Suppressor macrophage treated with lipopolysaccharide for 4 hours (primary cell): ENCODE data around the gene IGFBPL1.
A peak's percentile ranks its signal among the peaks of the same experiment; 100 is the strongest.
"Not testable (repeated sequence)": the region's sequence is repeated elsewhere in the genome, so short reads cannot be mapped to it uniquely, and the experiment has no call there.

Source experiments
- DNase-seq: peaks from one replicate; pipeline ENCODE4 v3.0.0-alpha.2; 2020

Gene IGFBPL1

DNA sequence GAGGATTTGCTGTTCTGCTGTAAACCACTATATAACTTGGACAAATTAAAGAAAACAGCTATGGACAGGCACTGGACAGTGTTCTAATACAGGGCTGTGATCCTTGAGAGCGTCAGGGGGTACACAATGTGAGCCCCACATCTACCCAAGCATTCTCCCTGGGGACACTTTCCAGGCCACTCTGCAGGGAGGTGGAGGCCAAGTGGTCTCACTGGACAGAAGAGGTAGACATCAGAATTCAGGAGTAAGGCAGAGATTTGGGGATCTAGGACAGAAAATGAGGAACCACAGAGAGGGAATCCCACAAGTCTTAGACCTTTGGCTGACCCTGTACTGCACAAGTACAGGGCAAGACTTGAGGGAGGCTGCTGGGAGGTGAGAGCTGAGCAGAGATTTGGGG lies 3.8 kb upstream of the IGFBPL1 start:
- DNase-seq: no peak

DNA sequence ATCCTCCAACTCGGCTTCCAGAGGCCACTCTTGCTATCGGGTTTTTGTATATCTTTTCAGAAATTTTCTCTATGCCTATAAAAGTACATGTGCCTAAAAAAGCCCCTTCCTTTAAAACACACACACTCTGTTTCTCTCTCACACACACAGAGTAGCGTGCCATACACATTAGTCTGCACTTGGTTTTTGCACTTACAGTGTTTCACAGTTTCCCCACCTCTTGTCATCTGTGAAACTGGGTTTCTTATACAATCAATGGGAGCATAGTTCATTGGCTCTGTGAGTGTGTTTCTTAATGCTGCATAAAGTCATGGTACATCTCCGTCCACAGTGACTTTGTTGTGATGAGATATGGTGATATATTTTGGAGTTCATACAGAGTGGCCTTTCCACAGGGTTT lies 664 bp upstream of the IGFBPL1 start:
- DNase-seq: no peak

DNA sequence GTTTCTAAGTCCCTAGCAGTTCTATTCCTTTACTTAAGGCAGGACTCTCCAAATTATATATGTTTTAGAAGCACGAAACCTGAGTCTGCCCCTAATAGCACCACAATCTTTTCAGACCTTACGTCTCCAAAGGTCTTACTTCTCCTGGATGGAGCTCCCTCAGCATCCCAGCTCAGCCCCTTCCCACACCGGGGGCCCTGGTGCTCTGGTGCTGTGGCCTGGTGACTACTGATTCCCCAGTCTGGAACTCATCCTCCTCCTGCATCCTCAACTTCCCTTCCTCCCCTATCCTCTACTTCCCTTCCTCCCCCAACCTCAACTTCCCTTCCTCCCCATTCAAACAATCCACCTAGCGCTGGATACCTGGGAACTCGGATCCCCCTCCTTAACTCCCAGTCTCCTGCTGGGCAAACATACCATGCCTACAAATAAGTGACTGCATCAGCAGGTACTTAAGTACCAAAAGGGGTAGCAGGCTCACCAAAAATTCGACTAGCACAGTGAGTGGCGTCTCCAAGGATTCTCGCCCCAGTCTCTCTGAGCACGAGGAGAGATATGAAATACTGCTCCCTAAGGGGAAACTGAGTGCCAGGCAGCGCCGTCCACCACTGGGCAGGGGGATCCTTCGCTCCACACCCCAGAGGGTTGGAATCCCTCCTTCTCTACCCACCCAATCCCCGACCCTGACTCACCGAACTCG lies 831 bp downstream of the IGFBPL1 start:
- DNase-seq: no peak

DNA sequence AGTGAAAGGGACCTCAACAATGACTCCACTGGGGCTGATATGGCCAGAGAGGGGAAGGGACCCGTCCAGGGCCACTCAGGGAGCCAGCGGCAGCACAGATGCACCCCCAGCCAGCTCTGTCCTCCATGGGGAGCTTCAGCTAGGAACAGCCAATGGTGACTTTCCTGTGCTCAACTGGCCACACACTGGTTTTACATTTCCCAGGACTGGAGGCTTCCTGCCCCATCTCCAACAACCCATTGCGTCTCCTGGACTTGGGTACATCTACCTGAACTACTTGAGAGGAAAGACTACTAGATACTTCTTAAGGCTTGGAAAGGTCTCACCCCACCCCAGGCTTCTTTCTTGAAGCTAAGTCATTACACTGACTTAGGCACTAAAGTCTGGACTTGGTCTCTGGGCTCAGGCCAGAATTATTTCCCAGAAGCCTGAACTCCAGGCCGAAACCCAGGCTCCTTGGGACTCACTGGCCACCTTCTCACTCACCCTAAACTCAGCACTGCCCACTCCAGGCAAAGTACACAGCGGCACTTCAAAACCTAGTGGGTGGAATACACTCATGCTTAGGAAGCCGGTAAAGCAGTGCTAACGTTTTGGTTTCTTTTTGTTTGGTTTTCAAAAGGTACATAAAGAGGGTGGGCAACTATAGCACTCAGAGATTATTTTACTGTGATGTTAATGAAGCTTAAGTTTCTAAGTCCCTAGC lies 1.5 kb downstream of the IGFBPL1 start:
- no peak for DNase-seq

- no peak for DNase-seq
Observed at GRCh38 chr9:38421498-38422211, 2.6 kb downstream of the IGFBPL1 start.

GRCh38 chr9:38419181-38419580 lies 5.1 kb downstream of the IGFBPL1 start:
- no peak for DNase-seq

DNA sequence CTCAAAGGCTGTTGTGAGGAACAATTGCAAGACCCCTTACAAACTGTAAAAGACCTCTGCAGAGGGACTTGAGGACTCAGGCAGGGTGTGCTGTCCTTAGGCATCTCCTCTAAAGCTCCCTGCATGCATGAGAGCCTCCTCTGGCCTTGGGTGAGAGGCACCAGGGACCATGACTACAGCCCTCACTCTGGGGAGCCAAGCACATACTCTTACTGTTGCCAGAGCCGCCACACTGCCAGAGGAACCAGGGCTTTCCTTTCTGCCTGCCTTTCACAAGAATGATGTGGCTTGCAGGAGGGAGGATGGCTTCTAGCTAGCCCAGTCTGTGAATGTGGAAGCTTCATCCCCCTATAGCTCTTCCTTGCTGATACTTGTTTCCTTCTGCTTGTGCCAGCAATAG lies 5.9 kb downstream of the IGFBPL1 start:
- no peak for DNase-seq

- DNase-seq: peak; percentile 44
Observed at GRCh38 chr9:38417003-38417945, 7.0 kb downstream of the IGFBPL1 start.

DNA sequence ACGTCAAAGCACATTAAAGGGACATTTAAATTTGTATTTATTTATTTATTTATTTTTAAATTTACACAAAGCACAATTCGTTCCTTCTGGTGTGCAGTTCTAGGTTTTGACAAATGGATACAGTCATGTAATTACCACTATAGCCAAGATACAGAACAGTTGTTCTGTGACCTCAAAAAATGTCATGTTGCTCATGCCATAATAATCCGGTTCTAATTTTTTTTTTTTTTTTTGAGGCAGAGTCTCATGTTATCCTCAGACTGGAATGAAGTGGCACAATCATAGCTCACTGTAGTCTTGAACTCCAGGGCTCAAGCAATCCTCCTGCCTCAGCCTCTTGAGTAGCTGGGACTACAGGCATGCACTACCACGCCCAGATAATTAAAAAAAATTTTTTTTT lies 7.8 kb downstream of the IGFBPL1 start:
- no peak for DNase-seq

DNA sequence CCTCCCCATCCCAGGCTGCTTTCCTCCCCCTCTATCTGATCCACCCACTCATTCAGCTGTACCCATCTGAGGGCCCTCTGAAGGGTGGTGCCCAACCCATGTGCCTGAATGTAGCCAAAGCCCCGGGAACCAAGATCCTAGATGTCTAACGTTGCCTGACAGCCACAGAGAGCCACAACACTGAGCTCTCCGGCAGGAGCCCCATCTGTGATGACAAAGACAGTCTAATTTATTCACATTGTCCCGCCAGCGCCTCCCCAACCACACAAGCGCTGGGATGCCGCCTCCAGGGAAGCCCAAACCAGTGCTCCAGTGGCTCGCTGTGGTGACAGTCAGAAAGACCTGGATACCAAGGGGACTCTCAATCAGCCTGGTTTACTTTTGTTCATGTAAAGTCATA lies 8.4 kb downstream of the IGFBPL1 start:
- no peak for DNase-seq

- DNase-seq: no peak
Observed at GRCh38 chr9:38414040-38414723, 10.1 kb downstream of the IGFBPL1 start.

DNA sequence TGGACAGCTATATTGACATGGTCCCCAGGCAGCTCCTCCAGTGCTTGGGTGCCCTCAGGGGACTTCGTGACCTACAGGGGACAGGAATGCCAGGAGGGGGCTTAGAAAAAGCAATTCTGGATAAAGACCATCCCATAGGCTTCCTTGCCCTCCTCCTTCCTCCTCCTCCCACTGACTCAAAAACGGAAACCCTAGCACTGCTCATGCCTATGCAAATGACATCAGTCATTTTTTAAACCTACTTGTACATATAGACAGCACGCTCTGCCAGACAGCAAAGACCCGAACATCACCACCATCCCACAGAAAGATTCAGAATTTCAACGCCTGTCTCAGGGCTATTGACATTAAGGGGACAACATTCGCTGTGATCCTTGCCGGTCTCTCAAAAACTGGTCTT lies 11.0 kb downstream of the IGFBPL1 start:
- DNase-seq: no peak

DNA sequence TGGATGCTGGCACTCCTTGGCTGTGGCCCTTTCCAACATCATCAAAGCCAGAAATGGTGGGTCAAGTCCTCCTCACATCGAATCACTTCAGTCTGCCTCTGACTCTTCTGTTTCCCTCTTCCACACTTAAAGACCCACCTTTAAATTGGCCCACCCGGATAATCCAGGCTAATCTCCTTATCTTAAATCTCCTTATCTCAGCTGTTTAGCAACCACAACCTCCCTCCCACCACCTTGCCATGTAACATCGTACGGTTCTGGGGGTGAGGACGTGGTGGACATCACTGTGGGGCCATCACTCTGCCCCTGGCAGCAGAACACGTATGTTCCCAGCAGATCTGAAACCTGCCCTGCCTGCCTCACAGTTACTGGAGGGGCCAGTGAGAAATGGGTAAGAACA lies 11.5 kb downstream of the IGFBPL1 start:
- DNase-seq: no peak

DNA sequence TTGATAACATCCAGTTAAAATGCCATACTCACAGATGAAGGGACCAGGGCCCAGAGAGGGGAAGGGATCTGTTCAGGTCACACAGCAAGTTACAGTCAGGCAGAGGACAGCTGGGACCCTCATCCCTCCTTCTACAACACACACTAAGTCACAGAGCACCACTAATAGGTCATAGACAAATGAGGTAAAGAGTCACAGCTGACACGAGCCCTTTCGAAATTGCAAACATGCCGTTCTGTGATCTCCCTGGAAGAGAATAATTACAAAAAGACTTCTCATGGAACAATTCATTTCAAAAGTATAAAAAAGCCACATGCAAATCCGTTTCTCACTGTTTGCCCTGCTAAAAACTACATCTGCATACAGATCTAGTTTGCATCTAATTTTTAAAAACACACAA lies 15.5 kb downstream of the IGFBPL1 start:
- DNase-seq: no peak

DNA sequence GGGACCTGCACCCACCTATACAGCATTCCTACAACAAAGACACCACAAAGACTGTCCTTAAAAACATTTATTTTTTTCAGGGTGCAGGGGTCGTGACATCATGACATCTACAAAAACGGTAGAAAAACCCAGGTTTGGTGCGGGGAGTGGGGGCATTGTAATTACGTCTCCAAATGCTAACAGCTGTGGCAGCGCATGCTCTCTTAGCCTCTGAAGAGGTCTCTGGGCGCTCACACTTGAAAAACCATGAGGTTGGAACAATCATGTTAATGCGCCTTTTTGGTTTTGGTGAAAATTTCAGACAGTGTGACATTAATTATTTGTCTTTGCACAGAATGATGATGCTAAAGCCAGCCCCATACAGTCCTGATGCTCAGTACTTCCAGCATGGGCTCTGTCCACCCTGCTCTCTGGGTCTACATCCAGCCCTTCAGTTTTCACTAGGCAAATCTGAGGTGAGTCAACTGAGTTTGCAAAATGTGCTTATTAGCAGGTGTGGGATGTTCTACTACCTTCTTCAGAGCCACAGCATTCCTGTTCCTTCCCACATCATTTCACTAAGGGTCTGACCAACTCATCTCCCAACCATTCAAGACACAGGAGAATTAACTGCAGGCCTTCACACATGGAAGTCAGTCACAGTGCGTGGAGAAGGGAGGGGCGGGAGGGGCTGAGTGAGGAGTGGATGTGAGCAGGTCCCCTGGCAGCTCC lies 17.6 kb downstream of the IGFBPL1 start:
- no peak for DNase-seq

DNA sequence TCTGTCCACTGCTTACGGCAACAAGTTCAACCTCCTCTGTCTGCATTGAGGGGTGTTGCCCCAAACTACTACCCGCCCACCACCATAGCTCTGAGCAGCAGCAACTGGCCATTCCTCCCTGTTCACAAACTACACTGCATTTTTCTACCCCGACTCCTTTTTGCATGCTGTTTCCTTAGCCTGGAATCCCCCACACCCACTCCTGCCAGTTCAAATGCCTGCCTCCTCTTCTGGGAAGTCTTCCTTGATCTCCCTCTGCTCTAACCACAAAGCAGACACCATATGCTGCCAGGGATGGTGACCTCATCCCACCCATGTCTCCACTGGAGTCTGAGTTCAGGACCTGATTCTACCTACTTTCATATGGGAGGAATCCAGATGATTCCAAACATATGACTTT lies 18.5 kb downstream of the IGFBPL1 start:
- peak; percentile 9 for DNase-seq

- DNase-seq: no peak
Observed at GRCh38 chr9:38404314-38404713, 19.9 kb downstream of the IGFBPL1 start.

DNA sequence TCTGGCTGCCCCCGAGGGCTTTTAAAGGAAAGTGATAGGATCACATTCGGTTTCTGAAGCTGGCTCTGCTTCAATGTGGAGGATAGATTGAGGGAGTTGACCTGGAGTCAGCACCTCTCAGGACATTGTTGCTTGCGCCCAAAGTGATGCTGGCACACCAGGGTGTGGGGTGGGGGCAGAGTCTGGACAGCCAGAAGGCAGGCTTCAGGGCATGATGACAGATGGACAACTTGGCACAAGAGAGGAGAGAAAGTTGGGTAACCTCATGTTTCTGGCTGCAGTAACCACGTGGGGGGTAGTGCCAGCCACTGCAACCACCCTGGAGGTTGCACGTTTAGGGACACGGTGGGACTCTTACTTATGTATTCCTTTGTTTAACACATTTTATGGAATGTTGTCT lies 22.3 kb downstream of the IGFBPL1 start:
- no peak for DNase-seq

- not testable (repeated sequence) for DNase-seq
Observed at GRCh38 chr9:38399191-38399590, 25.1 kb downstream of the IGFBPL1 start.

DNA sequence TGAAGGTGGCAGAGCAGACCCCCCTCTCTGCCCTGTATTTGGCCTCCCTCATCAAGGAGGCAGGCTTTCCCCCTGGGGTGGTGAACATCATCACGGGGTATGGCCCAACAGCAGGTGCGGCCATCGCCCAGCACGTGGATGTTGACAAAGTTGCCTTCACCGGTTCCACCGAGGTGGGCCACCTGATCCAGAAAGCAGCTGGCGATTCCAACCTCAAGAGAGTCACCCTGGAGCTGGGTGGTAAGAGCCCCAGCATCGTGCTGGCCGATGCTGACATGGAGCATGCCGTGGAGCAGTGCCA lies 27.9 kb downstream of the IGFBPL1 start:
- no peak for DNase-seq

DNA sequence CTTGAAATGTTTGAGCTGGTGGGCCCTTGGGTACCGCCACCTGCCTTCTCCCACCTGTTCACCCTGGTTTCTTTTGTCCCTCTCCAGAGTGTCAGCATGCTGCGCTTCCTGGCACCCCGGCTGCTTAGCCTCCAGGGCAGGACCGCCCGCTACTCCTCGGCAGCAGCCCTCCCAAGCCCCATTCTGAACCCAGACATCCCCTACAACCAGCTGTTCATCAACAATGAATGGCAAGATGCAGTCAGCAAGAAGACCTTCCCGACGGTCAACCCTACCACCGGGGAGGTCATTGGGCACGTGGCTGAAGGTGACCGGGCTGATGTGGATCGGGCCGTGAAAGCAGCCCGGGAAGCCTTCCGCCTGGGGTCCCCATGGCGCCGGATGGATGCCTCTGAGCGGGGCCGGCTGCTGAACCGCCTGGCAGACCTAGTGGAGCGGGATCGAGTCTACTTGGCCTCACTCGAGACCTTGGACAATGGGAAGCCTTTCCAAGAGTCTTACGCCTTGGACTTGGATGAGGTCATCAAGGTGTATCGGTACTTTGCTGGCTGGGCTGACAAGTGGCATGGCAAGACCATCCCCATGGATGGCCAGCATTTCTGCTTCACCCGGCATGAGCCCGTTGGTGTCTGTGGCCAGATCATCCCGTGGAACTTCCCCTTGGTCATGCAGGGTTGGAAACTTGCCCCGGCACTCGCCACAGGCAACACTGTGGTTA lies 28.4 kb downstream of the IGFBPL1 start:
- no peak for DNase-seq
